HFFc6 (cell line): Measurements from ENCODE around the gene TSPAN18. TPM values are rescaled to one million over a fixed set of nuclear protein-coding genes. Genes with fewer than 3 reads are reported as not detected.

ENCODE experiments used
- DNase-seq: peaks from one replicate; pipeline ENCODE4 v3.0.0-alpha.2; 2018
- H3K27ac Mint-ChIP-seq: 2 replicates; pipeline ENCODE4 v1.8.0; 2020; ENCODE audit warnings: mild to moderate bottlenecking, mixed read lengths
- H3K27me3 Mint-ChIP-seq: 2 replicates; pipeline ENCODE4 v1.8.0; 2021; ENCODE audit warnings: mild to moderate bottlenecking, moderate library complexity, mixed read lengths; ENCODE audit not compliant: insufficient read depth
- H3K36me3 Mint-ChIP-seq: 2 replicates; pipeline ENCODE4 v1.8.0; 2021; ENCODE audit warnings: low read depth, mixed read lengths
- H3K4me1 Mint-ChIP-seq: 2 replicates; pipeline ENCODE4 v1.8.0; 2020; ENCODE audit warnings: low read depth, mixed read lengths
- H3K4me3 Mint-ChIP-seq: 2 replicates; pipeline ENCODE4 v1.8.0; 2020; ENCODE audit warnings: mild to moderate bottlenecking, moderate library complexity, mixed read lengths
- H3K9me3 Mint-ChIP-seq: 2 replicates; pipeline ENCODE4 v1.8.0; 2020; ENCODE audit warnings: mild to moderate bottlenecking, mixed read lengths
- CTCF ChIP-seq: fragments of 200-600 bp; sonication (generic); IDR thresholded peaks from 2 replicates; pipeline ENCODE4 v1.5.0; 2021; ENCODE audit warnings: antibody characterized with exemption, mild to moderate bottlenecking
- total RNA-seq, 6 experiments: library from RNA; stranded (reverse); fragmentation: NEBNext Ultra II Directional; extraction: Animal tissue kit (Norgen Biotek cat#: 25700); gene quantifications; 2 replicates in 1 of 6; 3 replicates in 5 of 6; pipeline ENCODE4 v1.2.3, GENCODE V29; 2021

The TSPAN18 gene
- total RNA-seq, 6 experiments from 2014 or later = 0.09 TPM; not detected in 5

DNA sequence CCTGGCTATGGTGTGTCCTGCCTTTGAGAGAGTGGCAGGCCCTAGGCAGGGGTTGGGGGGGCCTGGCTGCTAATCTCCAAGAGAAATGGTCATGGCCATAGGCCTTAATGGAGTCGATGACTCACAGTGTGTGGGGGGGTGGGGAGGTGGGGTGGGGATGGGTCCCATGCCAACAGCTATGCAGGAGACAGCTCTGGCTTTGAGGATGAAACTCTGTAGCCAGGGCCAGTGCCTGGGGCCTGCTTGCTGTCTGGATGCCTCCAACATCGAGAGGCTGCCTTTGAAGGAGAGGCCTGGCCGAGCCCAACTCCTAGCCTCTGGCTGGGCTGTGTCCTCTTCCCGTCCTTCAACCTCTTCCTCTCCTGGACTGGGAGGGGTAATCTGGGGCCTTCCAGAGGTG lies 23.9 kb upstream of the TSPAN18 start:
- Mint-ChIP-seq H3K27ac (no peak overlapping the region), H3K36me3 (no peaks in the 10 kb centered on the region), H3K27me3 (peaks cover 19% of the 10 kb centered on the region), H3K4me1 (no peaks in the 10 kb centered on the region), H3K4me3 (no peak overlapping the region), H3K9me3 (peaks cover 6% of the 10 kb centered on the region)
- no peak for DNase-seq
- no peak for TF ChIP-seq CTCF

DNA sequence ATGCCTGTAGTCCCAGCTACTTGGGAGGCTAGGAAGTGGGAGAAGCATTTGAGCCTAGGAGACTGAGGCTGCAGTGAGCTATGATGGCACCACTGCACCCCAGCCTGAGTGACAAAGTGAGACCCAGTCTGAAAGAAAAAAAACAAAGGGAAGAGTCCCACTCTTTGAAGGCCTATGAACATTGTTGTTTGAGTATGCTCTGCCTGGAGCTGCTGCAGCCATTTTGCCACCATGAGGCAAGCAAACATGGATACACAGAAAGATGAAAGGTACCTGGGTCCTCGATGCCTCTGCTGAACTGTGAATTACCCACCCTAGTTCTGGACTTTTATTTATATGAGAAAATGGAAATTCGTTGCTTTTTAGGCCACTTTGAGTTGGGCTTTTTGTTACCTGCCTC lies 19.7 kb upstream of the TSPAN18 start:
- no peak for DNase-seq
- Mint-ChIP-seq H3K4me3 (no peak overlapping the region), H3K27ac (no peak overlapping the region), H3K4me1 (peaks cover 12% of the 10 kb centered on the region; the same call in 1 of the 2 replicates), H3K9me3 (peaks cover 6% of the 10 kb centered on the region), H3K36me3 (no peaks in the 10 kb centered on the region), H3K27me3 (peaks cover 34% of the 10 kb centered on the region)
- no peak for TF ChIP-seq CTCF

DNA sequence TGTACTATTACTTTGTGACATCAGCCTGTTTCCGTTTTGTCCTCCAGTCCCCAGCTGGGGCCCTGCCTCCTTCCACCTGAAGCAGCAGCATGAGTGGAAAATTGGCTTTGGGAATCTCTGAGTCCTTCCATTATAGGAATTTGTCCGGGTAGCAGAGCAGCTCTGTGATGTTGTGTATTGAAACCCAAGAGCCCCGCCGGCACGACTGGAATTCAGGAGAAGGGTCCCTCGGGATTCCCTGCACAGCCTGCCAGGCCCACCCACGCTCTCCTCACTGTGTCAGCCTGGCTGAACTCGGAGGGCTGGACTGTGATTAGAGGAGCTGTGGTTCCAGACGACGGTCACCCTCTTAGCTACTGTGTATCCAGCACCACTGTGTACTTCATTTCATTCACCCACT lies 18.8 kb upstream of the TSPAN18 start:
- Mint-ChIP-seq H3K4me3 (no peak overlapping the region), H3K27me3 (peaks cover 34% of the 10 kb centered on the region), H3K4me1 (peaks cover 12% of the 10 kb centered on the region; the same call in 1 of the 2 replicates), H3K36me3 (no peaks in the 10 kb centered on the region), H3K9me3 (peaks cover 6% of the 10 kb centered on the region), H3K27ac (no peak overlapping the region)
- no peak for TF ChIP-seq CTCF
- no peak for DNase-seq

GRCh38 chr11:44708523-44709280 lies 18.1 kb upstream of the TSPAN18 start:
- no peak overlapping the region for H3K27ac Mint-ChIP-seq
- peaks cover 4% of the 10 kb centered on the region for H3K9me3 Mint-ChIP-seq
- H3K4me1 Mint-ChIP-seq = peaks cover 12% of the 10 kb centered on the region; the same call in 1 of the 2 replicates
- H3K36me3 Mint-ChIP-seq = no peaks in the 10 kb centered on the region
- no peak overlapping the region for H3K4me3 Mint-ChIP-seq
- H3K27me3 Mint-ChIP-seq = peaks cover 34% of the 10 kb centered on the region
- DNase-seq = no peak
- TF ChIP-seq CTCF = no peak

GRCh38 chr11:44709281-44709562 lies 17.5 kb upstream of the TSPAN18 start:
- Mint-ChIP-seq H3K4me1 (peaks cover 12% of the 10 kb centered on the region; the same call in 1 of the 2 replicates), H3K4me3 (no peak overlapping the region), H3K9me3 (no peaks in the 10 kb centered on the region), H3K36me3 (no peaks in the 10 kb centered on the region), H3K27ac (no peak overlapping the region), H3K27me3 (peaks cover 34% of the 10 kb centered on the region)
- DNase-seq = no peak
- TF ChIP-seq CTCF = no peak
